C4-2B (cell line): ENCODE measurements around the gene SH3BP2.

Experiments
- ZFX ChIP-seq: fragments of 450-650 bp; IDR thresholded peaks from 2 replicates; pipeline ENCODE4 v1.6.1; 2017
- TF ChIP-seq, protein P1 (sequence below): fragments of 450-650 bp; conservative IDR thresholded peaks from 2 replicates; pipeline ENCODE4 v1.5.1; 2017; ENCODE audit warnings: mild to moderate bottlenecking

DNA sequence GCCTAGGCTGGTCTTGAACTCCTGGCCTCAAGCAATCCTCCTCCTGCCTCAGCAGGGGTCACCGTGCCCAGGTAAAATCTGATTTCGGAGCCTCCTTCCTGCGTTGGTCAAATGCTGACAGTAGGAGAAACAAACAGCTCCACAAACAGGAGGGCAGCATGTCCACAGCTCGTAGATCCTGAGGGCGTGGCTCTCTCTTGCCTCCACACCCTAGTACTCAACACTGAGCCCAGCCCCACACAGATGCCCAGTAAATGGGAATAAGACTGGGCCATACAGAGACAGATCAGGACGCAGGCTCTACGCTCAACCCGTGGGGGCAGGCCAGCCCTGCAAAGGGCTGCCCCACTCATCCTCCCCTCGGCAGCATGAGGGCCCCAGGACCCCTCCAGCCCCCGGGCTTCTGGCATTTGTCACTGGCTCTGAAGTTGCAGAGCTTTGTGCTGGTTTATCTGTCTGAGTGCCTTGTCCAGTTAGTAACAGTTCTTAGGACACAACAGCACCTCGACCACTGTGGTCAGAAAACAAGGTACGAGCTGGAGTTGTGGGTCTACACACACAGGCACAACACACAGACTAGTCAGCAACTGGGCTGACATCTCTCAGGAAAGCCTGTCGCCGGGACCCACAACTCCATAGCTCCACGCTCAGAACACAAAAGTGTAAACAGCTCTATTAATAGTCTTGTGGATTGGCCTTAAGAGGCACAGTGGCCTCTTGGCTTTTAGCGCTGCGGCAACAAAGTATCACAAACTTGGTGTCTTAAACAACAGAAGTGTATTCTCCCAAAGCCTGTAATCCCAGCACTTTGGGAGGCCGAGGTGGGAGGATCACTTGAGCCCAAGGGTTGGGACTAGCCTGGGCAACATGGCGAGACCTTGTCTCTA lies 41.9 kb upstream of the SH3BP2 start:
- TF ChIP-seq, protein P1, sequence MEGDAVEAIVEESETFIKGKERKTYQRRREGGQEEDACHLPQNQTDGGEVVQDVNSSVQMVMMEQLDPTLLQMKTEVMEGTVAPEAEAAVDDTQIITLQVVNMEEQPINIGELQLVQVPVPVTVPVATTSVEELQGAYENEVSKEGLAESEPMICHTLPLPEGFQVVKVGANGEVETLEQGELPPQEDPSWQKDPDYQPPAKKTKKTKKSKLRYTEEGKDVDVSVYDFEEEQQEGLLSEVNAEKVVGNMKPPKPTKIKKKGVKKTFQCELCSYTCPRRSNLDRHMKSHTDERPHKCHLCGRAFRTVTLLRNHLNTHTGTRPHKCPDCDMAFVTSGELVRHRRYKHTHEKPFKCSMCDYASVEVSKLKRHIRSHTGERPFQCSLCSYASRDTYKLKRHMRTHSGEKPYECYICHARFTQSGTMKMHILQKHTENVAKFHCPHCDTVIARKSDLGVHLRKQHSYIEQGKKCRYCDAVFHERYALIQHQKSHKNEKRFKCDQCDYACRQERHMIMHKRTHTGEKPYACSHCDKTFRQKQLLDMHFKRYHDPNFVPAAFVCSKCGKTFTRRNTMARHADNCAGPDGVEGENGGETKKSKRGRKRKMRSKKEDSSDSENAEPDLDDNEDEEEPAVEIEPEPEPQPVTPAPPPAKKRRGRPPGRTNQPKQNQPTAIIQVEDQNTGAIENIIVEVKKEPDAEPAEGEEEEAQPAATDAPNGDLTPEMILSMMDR = no peak
- TF ChIP-seq ZFX = no peak
